Measurements from ENCODE around the gene PRDM7. TPM values are rescaled to one million over a fixed set of nuclear protein-coding genes. Genes with fewer than 3 reads are reported as not detected.

Gene PRDM7
- total and polyA plus RNA-seq, 9 of the 15 experiments (the other 6 are each of a cell fraction or from before 2014, with no cell fraction given): not detected

- TF ChIP-seq SRSF1 (IDR thresholded peaks at IDR 0.05; ENCODE audit: low read depth, low read length): no peak
- no peak for TF ChIP-seq HES1 (IDR thresholded peaks at IDR 0.05; ENCODE audit: low read depth)
- TF ChIP-seq ZNF766 (CRISPR knock-in tag; conservative IDR thresholded peaks at IDR 0.05): no peak
- no peak for TF ChIP-seq TAF7 (tag; IDR thresholded peaks at IDR 0.05)
Measured at GRCh38 chr16:90007015-90007414, 70.1 kb downstream of the PRDM7 start (continued).

Other genes starting within 250 kb of the PRDM7 start
- 6.5 and 6.9 TPM in 2 replicates for gene SPIRE2, start 248.9 kb downstream of the PRDM7 start, total RNA-seq (2014; rRNA removed)
- gene SPIRE2, start 248.9 kb downstream of the PRDM7 start, total RNA-seq (2014; rRNA removed; fragmentation: Illumina TruSeq; extraction: Trizol): 2.9 TPM in 2 replicates
- gene SPIRE2, start 248.9 kb downstream of the PRDM7 start, total RNA-seq (2015; rRNA removed; fragmentation: Illumina TruSeq; extraction: Trizol): 4.1 and 4.6 TPM in 2 replicates
- 6.9 and 8.9 TPM in 2 replicates for gene SPIRE2, start 248.9 kb downstream of the PRDM7 start, total RNA-seq (2021)
- gene SPIRE2, start 248.9 kb downstream of the PRDM7 start, polyA plus RNA-seq (2011; rRNA removed): 4.7 and 6.0 TPM in 2 replicates
- 3.9 and 4.0 TPM in 2 replicates for gene SPIRE2, start 248.9 kb downstream of the PRDM7 start, polyA plus RNA-seq (2014; fragmentation: Illumina TruSeq; extraction: Trizol)
- under 1 TPM; 0.70 to 0.76 TPM for gene SPIRE2, start 248.9 kb downstream of the PRDM7 start, polyA plus RNA-seq (2014; fragmentation: Nextera tagmentation; extraction: Ambion mirVana)
- gene SPIRE2, start 248.9 kb downstream of the PRDM7 start, polyA plus RNA-seq (2014; rRNA removed): 5.5 and 7.5 TPM in 2 replicates
- 102 and 110 TPM in 2 replicates for gene TCF25, start 203.7 kb downstream of the PRDM7 start, total RNA-seq (2014; rRNA removed)
- 37.2 and 38.0 TPM in 2 replicates for gene TCF25, start 203.7 kb downstream of the PRDM7 start, total RNA-seq (2014; rRNA removed; fragmentation: Illumina TruSeq; extraction: Trizol)
- gene TCF25, start 203.7 kb downstream of the PRDM7 start, total RNA-seq (2015; rRNA removed; fragmentation: Illumina TruSeq; extraction: Trizol): 63.2 and 65.1 TPM in 2 replicates
- gene TCF25, start 203.7 kb downstream of the PRDM7 start, total RNA-seq (2021): 123 and 140 TPM in 2 replicates
- gene TCF25, start 203.7 kb downstream of the PRDM7 start, polyA plus RNA-seq (2011; rRNA removed): 83.8 and 123 TPM in 2 replicates
- 87.5 and 96.8 TPM in 2 replicates for gene TCF25, start 203.7 kb downstream of the PRDM7 start, polyA plus RNA-seq (2014; fragmentation: Illumina TruSeq; extraction: Trizol)
- gene TCF25, start 203.7 kb downstream of the PRDM7 start, polyA plus RNA-seq (2014; fragmentation: Nextera tagmentation; extraction: Ambion mirVana): 1 to 10 TPM; 9.0 TPM
- 122 and 154 TPM in 2 replicates for gene TCF25, start 203.7 kb downstream of the PRDM7 start, polyA plus RNA-seq (2014; rRNA removed)
- gene MC1R, start 158.5 kb downstream of the PRDM7 start, total RNA-seq (2014; rRNA removed): 3.1 and 3.3 TPM in 2 replicates
- gene MC1R, start 158.5 kb downstream of the PRDM7 start, total RNA-seq (2014; rRNA removed; fragmentation: Illumina TruSeq; extraction: Trizol): 0.67 and 0.87 TPM in 2 replicates
- gene MC1R, start 158.5 kb downstream of the PRDM7 start, total RNA-seq (2015; rRNA removed; fragmentation: Illumina TruSeq; extraction: Trizol): 2.0 and 2.1 TPM in 2 replicates
- gene MC1R, start 158.5 kb downstream of the PRDM7 start, total RNA-seq (2021): 3.4 and 3.5 TPM in 2 replicates
- gene MC1R, start 158.5 kb downstream of the PRDM7 start, polyA plus RNA-seq (2011; rRNA removed): 3.5 and 4.2 TPM in 2 replicates
- 1.5 and 2.7 TPM in 2 replicates for gene MC1R, start 158.5 kb downstream of the PRDM7 start, polyA plus RNA-seq (2014; fragmentation: Illumina TruSeq; extraction: Trizol)
- gene MC1R, start 158.5 kb downstream of the PRDM7 start, polyA plus RNA-seq (2014; fragmentation: Nextera tagmentation; extraction: Ambion mirVana): under 1 TPM in 1 of 2 experiments, not detected in 1; 0.14 TPM
- 4.7 and 5.3 TPM in 2 replicates for gene MC1R, start 158.5 kb downstream of the PRDM7 start, polyA plus RNA-seq (2014; rRNA removed)
- gene TUBB3, start 154.0 kb downstream of the PRDM7 start, total RNA-seq (2014; rRNA removed): 12.5 and 15.5 TPM in 2 replicates
- 2.1 and 3.2 TPM in 2 replicates for gene TUBB3, start 154.0 kb downstream of the PRDM7 start, total RNA-seq (2014; rRNA removed; fragmentation: Illumina TruSeq; extraction: Trizol)
- 6.4 and 8.1 TPM in 2 replicates for gene TUBB3, start 154.0 kb downstream of the PRDM7 start, total RNA-seq (2015; rRNA removed; fragmentation: Illumina TruSeq; extraction: Trizol)
- 12.0 and 13.5 TPM in 2 replicates for gene TUBB3, start 154.0 kb downstream of the PRDM7 start, total RNA-seq (2021)
- gene TUBB3, start 154.0 kb downstream of the PRDM7 start, polyA plus RNA-seq (2011; rRNA removed): 3.2 and 10.4 TPM in 2 replicates
- 5.0 and 10.0 TPM in 2 replicates for gene TUBB3, start 154.0 kb downstream of the PRDM7 start, polyA plus RNA-seq (2014; fragmentation: Illumina TruSeq; extraction: Trizol)
- under 1 TPM; 0.18 to 0.53 TPM for gene TUBB3, start 154.0 kb downstream of the PRDM7 start, polyA plus RNA-seq (2014; fragmentation: Nextera tagmentation; extraction: Ambion mirVana)
- 6.8 and 8.3 TPM in 2 replicates for gene TUBB3, start 154.0 kb downstream of the PRDM7 start, polyA plus RNA-seq (2014; rRNA removed)
- gene DEF8, start 128.6 kb downstream of the PRDM7 start, total RNA-seq (2014; rRNA removed): 147 and 173 TPM in 2 replicates
- gene DEF8, start 128.6 kb downstream of the PRDM7 start, total RNA-seq (2014; rRNA removed; fragmentation: Illumina TruSeq; extraction: Trizol): 29.4 and 33.0 TPM in 2 replicates
- 58.6 and 63.2 TPM in 2 replicates for gene DEF8, start 128.6 kb downstream of the PRDM7 start, total RNA-seq (2015; rRNA removed; fragmentation: Illumina TruSeq; extraction: Trizol)
- gene DEF8, start 128.6 kb downstream of the PRDM7 start, total RNA-seq (2021): 71.5 and 80.6 TPM in 2 replicates
- gene DEF8, start 128.6 kb downstream of the PRDM7 start, polyA plus RNA-seq (2011; rRNA removed): 74.0 and 87.6 TPM in 2 replicates
- 42.3 and 88.3 TPM in 2 replicates for gene DEF8, start 128.6 kb downstream of the PRDM7 start, polyA plus RNA-seq (2014; fragmentation: Illumina TruSeq; extraction: Trizol)
- gene DEF8, start 128.6 kb downstream of the PRDM7 start, polyA plus RNA-seq (2014; fragmentation: Nextera tagmentation; extraction: Ambion mirVana): 10 to 100 TPM; 39.3 to 60.1 TPM
- gene DEF8, start 128.6 kb downstream of the PRDM7 start, polyA plus RNA-seq (2014; rRNA removed): 136 and 173 TPM in 2 replicates
- 5.8 and 8.3 TPM in 2 replicates for gene DBNDD1, start 57.9 kb downstream of the PRDM7 start, total RNA-seq (2014; rRNA removed)
- 2.8 and 3.2 TPM in 2 replicates for gene DBNDD1, start 57.9 kb downstream of the PRDM7 start, total RNA-seq (2014; rRNA removed; fragmentation: Illumina TruSeq; extraction: Trizol)
- gene DBNDD1, start 57.9 kb downstream of the PRDM7 start, total RNA-seq (2015; rRNA removed; fragmentation: Illumina TruSeq; extraction: Trizol): 4.2 and 4.3 TPM in 2 replicates
- 12.9 and 13.0 TPM in 2 replicates for gene DBNDD1, start 57.9 kb downstream of the PRDM7 start, total RNA-seq (2021)
- 6.9 and 8.5 TPM in 2 replicates for gene DBNDD1, start 57.9 kb downstream of the PRDM7 start, polyA plus RNA-seq (2011; rRNA removed)
- 10.9 and 12.9 TPM in 2 replicates for gene DBNDD1, start 57.9 kb downstream of the PRDM7 start, polyA plus RNA-seq (2014; fragmentation: Illumina TruSeq; extraction: Trizol)
- gene DBNDD1, start 57.9 kb downstream of the PRDM7 start, polyA plus RNA-seq (2014; fragmentation: Nextera tagmentation; extraction: Ambion mirVana): under 1 TPM; 0.55 to 0.90 TPM
- 9.5 and 10.8 TPM in 2 replicates for gene DBNDD1, start 57.9 kb downstream of the PRDM7 start, polyA plus RNA-seq (2014; rRNA removed)

Measured in K562 (cell line).